Suprapubic skin (tissue), 4 donors: ENCODE results near the gene PRMT7. TPM values are rescaled to one million over a fixed set of nuclear protein-coding genes. Genes with fewer than 3 reads are reported as not detected.

Experiments used
- DNase-seq, 2 donors: peaks; one replicate each; pipeline ENCODE4 v3.0.0-alpha.2; 2019; ENCODE audit warnings: low spot score in 2 of 2
- H3K27ac ChIP-seq: fragments of 200-600 bp; sonication (generic); one replicate; pipeline ENCODE4 v1.5.1; 2019
- H3K27me3 ChIP-seq: fragments of 200-600 bp; sonication (generic); one replicate; pipeline ENCODE4 v1.5.1; 2019
- H3K36me3 ChIP-seq: fragments of 200-600 bp; sonication (generic); one replicate; pipeline ENCODE4 v1.5.1; 2019
- H3K4me1 ChIP-seq: fragments of 200-600 bp; sonication (generic); one replicate; pipeline ENCODE4 v1.5.1; 2019
- H3K4me3 ChIP-seq: fragments of 200-600 bp; sonication (generic); one replicate; pipeline ENCODE4 v1.5.1; 2019; ENCODE audit warnings: mild to moderate bottlenecking
- H3K9me3 ChIP-seq: fragments of 200-600 bp; sonication (generic); one replicate; pipeline ENCODE4 v1.5.1; 2019
- EP300 ChIP-seq: sonication (generic); formaldehyde crosslinking; IDR thresholded peaks from one replicate; pipeline ENCODE4 v1.6.1; 2017; ENCODE audit warnings: antibody characterized with exemption
- POLR2A ChIP-seq, 2 donors: fragments of 450-650 bp; IDR thresholded peaks; one replicate each; pipeline ENCODE4 v1.6.1; 2017; ENCODE audit warnings: antibody characterized with exemption in 2 of 2, mild to moderate bottlenecking in 2 of 2, moderate library complexity in 2 of 2
- POLR2AphosphoS5 ChIP-seq, 3 donors: sonication (generic); formaldehyde crosslinking; IDR thresholded peaks; one replicate each; pipeline ENCODE4 v1.6.1; 2017; ENCODE audit warnings: antibody characterized with exemption in 3 of 3
- WGBS: methylation state at CpG from one replicate; pipeline ENCODE4 v1.1.5; 2018; 5-methylcytosine and 5-hydroxymethylcytosine counted together
- total RNA-seq, 4 donors: library from RNA; depleted of rRNA; stranded (reverse); fragments of >200 nt; gene quantifications; one replicate each; pipeline ENCODE4 v1.1.0, GENCODE V29; 2016
- TF ChIP-seq, protein P1 (sequence below), 2 donors: fragments of 200-600 bp in 1 of 2; fragments of 450-650 bp in 1 of 2; sonication (generic) in 1 of 2; IDR thresholded peaks; one replicate each; pipeline ENCODE4 v1.5.1; 2016 to 2019; ENCODE audit warnings: antibody characterized with exemption in 2 of 2, mild to moderate bottlenecking in 1 of 2, moderate library complexity in 1 of 2

The PRMT7 gene
- total RNA-seq, 4 donors from 2014 or later: 38.8 to 101 (median 69.9) TPM

DNA sequence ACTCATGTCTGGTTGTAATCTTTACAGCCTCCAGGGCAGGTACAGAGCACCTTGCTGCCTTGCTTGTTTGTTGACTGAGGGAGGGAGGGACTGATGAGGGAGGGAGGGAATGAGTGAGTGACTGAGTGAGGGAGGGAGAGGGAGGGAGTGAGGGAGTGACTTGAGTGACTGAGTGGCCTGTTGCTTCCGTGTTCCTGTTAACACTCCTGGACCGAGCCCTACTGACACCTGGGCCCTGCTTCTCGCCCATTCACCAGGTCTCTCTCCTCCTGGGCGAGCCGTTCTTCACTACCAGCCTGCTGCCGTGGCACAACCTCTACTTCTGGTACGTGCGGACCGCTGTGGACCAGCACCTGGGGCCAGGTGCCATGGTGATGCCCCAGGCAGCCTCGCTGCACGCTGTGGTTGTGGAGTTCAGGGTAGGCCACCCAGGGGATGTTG is 41.2 kb downstream of the PRMT7 start:
- Histone ChIP-seq H3K36me3 (peaks cover 96% of the 10 kb centered on the region), H3K27me3 (no peaks in the 10 kb centered on the region), H3K27ac (no peak overlapping the region), H3K9me3 (no peaks in the 10 kb centered on the region), H3K4me3 (no peak overlapping the region), H3K4me1 (peaks cover 8% of the 10 kb centered on the region)
- no peak for DNase-seq
- 83% methylated on average over 11 of the region's 11 CpGs for WGBS
- TF ChIP-seq, protein P1, sequence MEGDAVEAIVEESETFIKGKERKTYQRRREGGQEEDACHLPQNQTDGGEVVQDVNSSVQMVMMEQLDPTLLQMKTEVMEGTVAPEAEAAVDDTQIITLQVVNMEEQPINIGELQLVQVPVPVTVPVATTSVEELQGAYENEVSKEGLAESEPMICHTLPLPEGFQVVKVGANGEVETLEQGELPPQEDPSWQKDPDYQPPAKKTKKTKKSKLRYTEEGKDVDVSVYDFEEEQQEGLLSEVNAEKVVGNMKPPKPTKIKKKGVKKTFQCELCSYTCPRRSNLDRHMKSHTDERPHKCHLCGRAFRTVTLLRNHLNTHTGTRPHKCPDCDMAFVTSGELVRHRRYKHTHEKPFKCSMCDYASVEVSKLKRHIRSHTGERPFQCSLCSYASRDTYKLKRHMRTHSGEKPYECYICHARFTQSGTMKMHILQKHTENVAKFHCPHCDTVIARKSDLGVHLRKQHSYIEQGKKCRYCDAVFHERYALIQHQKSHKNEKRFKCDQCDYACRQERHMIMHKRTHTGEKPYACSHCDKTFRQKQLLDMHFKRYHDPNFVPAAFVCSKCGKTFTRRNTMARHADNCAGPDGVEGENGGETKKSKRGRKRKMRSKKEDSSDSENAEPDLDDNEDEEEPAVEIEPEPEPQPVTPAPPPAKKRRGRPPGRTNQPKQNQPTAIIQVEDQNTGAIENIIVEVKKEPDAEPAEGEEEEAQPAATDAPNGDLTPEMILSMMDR (IDR thresholded peaks at IDR 0.05): no peak
- TF ChIP-seq EP300 (no peak), POLR2A (IDR thresholded peaks at IDR 0.05) (no peak), POLR2AphosphoS5 (IDR thresholded peaks at IDR 0.05) (no peak)

DNA sequence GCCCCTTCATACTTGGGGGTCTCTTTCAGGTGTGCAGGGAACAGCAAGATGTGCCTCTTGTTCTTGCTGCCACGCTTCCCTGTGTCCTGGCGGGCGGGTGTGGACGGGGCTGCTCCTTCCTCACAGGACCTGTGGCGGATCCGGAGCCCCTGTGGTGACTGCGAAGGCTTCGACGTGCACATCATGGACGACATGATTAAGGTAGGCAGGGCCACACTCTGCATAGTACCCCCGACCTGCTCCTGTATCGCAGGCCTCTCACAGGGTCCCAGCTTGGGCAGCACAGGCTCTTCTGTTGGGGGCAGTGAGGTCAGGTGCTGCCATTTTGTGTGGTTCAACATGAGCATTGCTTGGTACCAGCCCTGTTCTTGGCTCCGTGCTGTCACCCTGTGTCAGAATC is 42.5 kb downstream of the PRMT7 start:
- Histone ChIP-seq H3K27me3 (no peaks in the 10 kb centered on the region), H3K4me3 (no peak overlapping the region), H3K9me3 (no peaks in the 10 kb centered on the region), H3K27ac (no peak overlapping the region), H3K36me3 (peaks cover 95% of the 10 kb centered on the region), H3K4me1 (peaks cover 4% of the 10 kb centered on the region)
- DNase-seq: no peak
- TF ChIP-seq, protein P1 (IDR thresholded peaks at IDR 0.05): no peak
- TF ChIP-seq POLR2A (IDR thresholded peaks at IDR 0.05): no peak
- TF ChIP-seq EP300: no peak
- no peak for TF ChIP-seq POLR2AphosphoS5 (IDR thresholded peaks at IDR 0.05)
- WGBS: 83% methylated on average over 8 of the region's 13 CpGs

DNA sequence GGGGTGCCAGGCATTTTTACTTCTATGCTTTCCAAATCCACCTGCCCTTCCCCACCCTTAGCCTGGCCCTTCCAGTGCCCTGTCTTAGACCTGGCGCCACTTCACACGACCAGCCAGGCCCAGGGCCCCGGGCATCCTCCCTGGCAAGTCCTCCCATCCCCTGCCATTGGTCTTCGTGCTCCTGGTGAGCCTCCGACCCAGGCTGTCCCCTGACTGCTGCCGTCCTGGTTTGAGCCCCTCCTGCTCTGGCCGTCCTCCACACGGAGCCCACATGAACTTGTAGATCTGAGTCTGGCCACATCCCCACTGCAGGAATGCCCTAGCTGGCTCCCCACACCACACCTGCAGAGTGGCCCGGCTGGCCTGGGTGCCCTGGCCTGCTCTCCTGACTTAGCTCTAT is 44.0 kb downstream of the PRMT7 start:
- H3K36me3 ChIP-seq: peaks cover 92% of the 10 kb centered on the region
- no peak overlapping the region for H3K4me3 ChIP-seq

DNA sequence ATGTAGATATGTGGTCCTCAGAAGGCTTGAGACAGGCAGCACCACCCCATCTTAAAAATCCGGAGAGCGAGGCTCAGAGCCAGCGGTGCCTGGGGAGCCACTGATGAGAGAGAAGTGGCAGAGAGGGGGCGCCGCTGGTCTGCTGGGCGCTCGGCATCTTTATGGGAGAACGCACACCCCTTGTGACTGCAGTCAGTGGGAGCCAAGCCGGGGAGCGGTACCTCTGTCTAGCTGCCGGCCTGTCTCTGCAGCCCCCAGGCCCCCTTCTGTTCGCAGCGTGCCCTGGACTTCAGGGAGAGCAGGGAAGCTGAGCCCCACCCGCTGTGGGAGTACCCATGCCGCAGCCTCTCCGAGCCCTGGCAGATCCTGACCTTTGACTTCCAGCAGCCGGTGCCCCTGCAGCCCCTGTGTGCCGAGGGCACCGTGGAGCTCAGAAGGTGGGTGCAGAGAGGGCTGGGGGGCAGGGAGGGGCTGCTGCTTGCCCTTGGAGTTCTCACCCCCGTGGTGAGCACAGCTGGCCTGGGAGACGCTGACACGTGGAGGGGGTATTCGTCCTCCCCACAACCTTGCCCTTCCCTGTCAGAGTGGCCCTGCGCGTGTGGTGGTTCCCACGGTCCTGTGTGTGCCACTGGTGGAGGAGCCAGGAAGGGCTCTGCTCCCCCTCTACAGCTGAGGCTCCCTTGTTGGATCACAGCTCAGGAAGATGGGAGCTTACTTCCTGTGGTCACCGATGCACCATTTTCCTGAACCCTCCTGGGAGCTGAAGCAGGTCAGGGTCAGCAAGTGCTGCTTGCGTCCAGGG is 44.8 kb downstream of the PRMT7 start:
- Histone ChIP-seq H3K27ac (no peak overlapping the region), H3K9me3 (no peaks in the 10 kb centered on the region), H3K4me3 (no peak overlapping the region), H3K4me1 (peaks cover 8% of the 10 kb centered on the region), H3K36me3 (peaks cover 86% of the 10 kb centered on the region), H3K27me3 (no peaks in the 10 kb centered on the region)
- TF ChIP-seq, protein P1 (IDR thresholded peaks at IDR 0.05): no peak
- TF ChIP-seq POLR2A (IDR thresholded peaks at IDR 0.05): no peak
- no peak for TF ChIP-seq POLR2AphosphoS5 (IDR thresholded peaks at IDR 0.05)
- TF ChIP-seq EP300: no peak
- 88% methylated on average over 18 of the region's 28 CpGs for WGBS
- DNase-seq: no peak

More for the DNA sequence above, 44.0 kb downstream of the PRMT7 start:
- Histone ChIP-seq H3K27ac (no peak overlapping the region), H3K9me3 (no peaks in the 10 kb centered on the region), H3K4me1 (peaks cover 4% of the 10 kb centered on the region), H3K27me3 (no peaks in the 10 kb centered on the region)
- 89% methylated on average over 9 of the region's 9 CpGs for WGBS
- no peak for DNase-seq
- no peak for TF ChIP-seq POLR2A (IDR thresholded peaks at IDR 0.05)
- TF ChIP-seq EP300: no peak
- TF ChIP-seq POLR2AphosphoS5 (IDR thresholded peaks at IDR 0.05): no peak
- TF ChIP-seq, protein P1 (IDR thresholded peaks at IDR 0.05): no peak

DNA sequence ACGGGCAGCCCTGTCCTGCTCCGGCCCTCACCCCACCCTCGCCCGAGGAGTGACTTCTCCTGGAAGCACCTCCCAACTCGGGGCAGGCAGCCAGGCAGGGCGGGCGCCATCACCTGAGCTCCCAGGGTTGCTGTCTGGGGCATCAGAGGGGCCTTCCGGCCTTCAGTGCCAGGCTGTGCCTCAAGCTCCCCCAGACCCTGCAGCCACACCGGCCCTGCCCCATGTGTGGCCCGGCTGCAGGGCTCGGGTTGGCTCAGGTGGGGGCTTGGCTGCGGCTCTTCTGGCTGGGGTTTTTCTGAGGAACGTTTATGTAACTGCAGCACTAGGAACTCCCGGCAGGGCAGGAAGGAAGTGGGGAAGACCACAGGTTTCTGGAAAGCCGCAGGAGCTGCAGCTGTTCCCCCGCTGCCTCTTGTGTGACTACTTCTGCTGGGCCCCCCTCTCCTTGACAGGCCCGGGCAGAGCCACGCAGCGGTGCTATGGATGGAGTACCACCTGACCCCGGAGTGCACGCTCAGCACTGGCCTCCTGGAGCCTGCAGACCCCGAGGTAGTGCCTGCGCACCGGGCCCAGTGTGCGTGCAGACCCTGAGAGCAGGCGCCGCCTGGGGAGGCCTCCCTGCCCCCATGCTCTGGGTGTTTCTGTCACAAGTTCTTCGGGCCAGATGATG is 45.6 kb downstream of the PRMT7 start:
- H3K4me3 ChIP-seq: no peak overlapping the region
- H3K4me1 ChIP-seq: peaks cover 15% of the 10 kb centered on the region
- H3K27me3 ChIP-seq: no peaks in the 10 kb centered on the region
- DNase-seq: no peak
- TF ChIP-seq POLR2AphosphoS5 (IDR thresholded peaks at IDR 0.05) (no peak), POLR2A (IDR thresholded peaks at IDR 0.05) (no peak), EP300 (no peak)
- TF ChIP-seq, protein P1 (IDR thresholded peaks at IDR 0.05): no peak
- 68% methylated on average over 20 of the region's 28 CpGs for WGBS
- H3K27ac ChIP-seq: no peak overlapping the region
- peaks cover 79% of the 10 kb centered on the region for H3K36me3 ChIP-seq
- H3K9me3 ChIP-seq: no peaks in the 10 kb centered on the region
